HepG2 (cell line): Measurements from ENCODE around the gene LYZL2. TPM values are rescaled to one million over a fixed set of nuclear protein-coding genes. Genes with fewer than 3 reads are reported as not detected.

Source experiments
- ATAD3A ChIP-seq: sonication (generic); formaldehyde crosslinking; IDR thresholded peaks from 2 replicates; pipeline ENCODE4 v1.4.0; 2020; ENCODE audit warnings: missing genetic modification reagents
- HBP1 ChIP-seq: IDR thresholded peaks from 2 replicates; pipeline ENCODE4 v1.6.1; 2016; ENCODE audit warnings: low read depth, control low read depth
- KLF12 ChIP-seq: sonication (generic); formaldehyde crosslinking; IDR thresholded peaks from 2 replicates; pipeline ENCODE4 v1.4.0; 2020; ENCODE audit warnings: missing genetic modification reagents, borderline replicate concordance
- MBNL3 ChIP-seq: fragments of 250-450 bp; sonication (Bioruptor Pico); conservative IDR thresholded peaks from 2 replicates; pipeline ENCODE4 v1.8.0; 2022; ENCODE audit warnings: mild to moderate bottlenecking, inconsistent platforms
- MLX ChIP-seq: IDR thresholded peaks from 2 replicates; pipeline ENCODE4 v1.6.1; 2016
- MLXIP ChIP-seq: sonication (generic); formaldehyde crosslinking; IDR thresholded peaks from 2 replicates; pipeline ENCODE4 v1.9.0; 2021; ENCODE audit warnings: missing genetic modification reagents, borderline replicate concordance
- MTA3 ChIP-seq: sonication (generic); formaldehyde crosslinking; IDR thresholded peaks from 2 replicates; pipeline ENCODE4 v1.4.0; 2020; ENCODE audit warnings: missing genetic modification reagents
- PRDM4 ChIP-seq: sonication (generic); formaldehyde crosslinking; IDR thresholded peaks from 2 replicates; pipeline ENCODE4 v1.9.0; 2021; ENCODE audit warnings: missing genetic modification reagents, borderline replicate concordance
- SSRP1 ChIP-seq: IDR thresholded peaks from 2 replicates; pipeline ENCODE4 v1.6.1; 2016; ENCODE audit warnings: control low read depth
- TCF7L2 ChIP-seq: IDR thresholded peaks from 2 replicates; pipeline ENCODE4 v1.6.1; 2011; ENCODE audit warnings: mild to moderate bottlenecking, low read depth, low read length, moderate library complexity
- ZBTB4 ChIP-seq: sonication (generic); formaldehyde crosslinking; IDR thresholded peaks from 2 replicates; pipeline ENCODE4 v1.4.0; 2020; ENCODE audit warnings: missing genetic modification reagents, mild to moderate bottlenecking, borderline replicate concordance
- ZBTB42 ChIP-seq: sonication (generic); formaldehyde crosslinking; IDR thresholded peaks from 2 replicates; pipeline ENCODE4 v1.5.0; 2020; ENCODE audit warnings: mild to moderate bottlenecking, missing genetic modification reagents
- ZNF263 ChIP-seq: sonication (generic); formaldehyde crosslinking; IDR thresholded peaks from 2 replicates; pipeline ENCODE4 v1.4.0; 2020; ENCODE audit warnings: missing genetic modification reagents
- ZNF383 ChIP-seq: sonication (generic); formaldehyde crosslinking; IDR thresholded peaks from 2 replicates; pipeline ENCODE4 v1.4.0; 2020; ENCODE audit warnings: missing genetic modification reagents, mild to moderate bottlenecking, borderline replicate concordance
- polyA plus RNA-seq, 8 experiments: library from polyadenylated mRNA; depleted of rRNA in 3 of 8; stranded (reverse) in 7 of 8; unstranded in 1 of 8; fragments of >200 nt; fragmentation: Illumina TruSeq in 4 of 8; extraction: Trizol in 4 of 8; gene quantifications; 2 replicates each; pipeline versions ENCODE4 v1.2.1 to v1.2.3, GENCODE V29; 2011 to 2016; ENCODE audit warnings: low read depth in 4 of 8, missing spikeins in 1 of 8, mixed read lengths in 1 of 8; ENCODE audit not compliant: insufficient read depth in 1 of 8
- total RNA-seq, 5 experiments: library from RNA; depleted of rRNA; stranded (reverse); fragments of >200 nt; fragmentation: Illumina TruSeq; extraction: Trizol; gene quantifications; 2 replicates each; pipeline ENCODE4 v1.2.3, GENCODE V29; 2016; ENCODE audit warnings: low read depth in 1 of 5
- TF ChIP-seq, protein P1 (sequence below): IDR thresholded peaks from 2 replicates; pipeline ENCODE4 v1.6.1; 2016; ENCODE audit warnings: missing compliant biosample characterization, missing genetic modification reagents, borderline replicate concordance

LYZL2 gene
- total and polyA plus RNA-seq, 2 of the 13 experiments (the other 11 are each of a cell fraction or from before 2014, with no cell fraction given): 0.20 to 0.63 TPM

DNA sequence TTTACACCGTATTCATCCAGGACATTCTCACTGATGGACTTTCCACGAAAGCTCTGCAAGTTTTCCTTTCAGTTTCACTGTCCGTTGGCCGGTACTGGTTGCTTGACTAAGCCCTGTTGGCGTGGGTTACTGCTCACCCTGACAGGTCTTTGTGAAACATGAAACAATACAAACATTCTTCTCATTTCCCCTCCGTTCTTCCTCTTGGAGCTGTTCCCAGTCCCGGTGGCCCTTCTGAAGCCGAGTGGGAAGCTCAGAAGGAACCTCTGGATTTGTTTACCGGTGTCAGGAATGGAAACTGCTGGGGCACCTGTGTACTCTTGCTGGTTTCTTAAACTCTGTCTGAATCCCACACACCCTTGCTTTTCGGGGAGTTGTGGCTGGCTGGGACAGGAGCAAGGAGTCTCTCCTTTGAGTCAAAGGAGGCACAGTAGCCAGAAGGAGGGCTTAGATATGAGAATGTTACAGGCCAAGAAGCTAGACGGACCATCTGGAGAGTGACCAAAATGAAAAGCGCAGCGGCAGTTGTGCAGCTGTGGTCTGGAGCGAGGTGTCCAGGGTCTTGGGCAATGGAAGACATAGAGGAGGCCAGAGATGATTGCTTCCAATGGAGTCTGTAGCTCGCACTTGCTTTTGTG lies 45.7 kb downstream of the LYZL2 start (continued):
- TF ChIP-seq ZBTB4 (CRISPR knock-in tag) (no peak), MLXIP (CRISPR knock-in tag) (no peak), MBNL3 (CRISPR knock-in tag) (no peak), ZBTB42 (CRISPR knock-in tag) (no peak), ZNF383 (CRISPR knock-in tag) (no peak), SSRP1 (no peak), HBP1 (CRISPR knock-in tag) (no peak; the same call in 1 of the 2 replicates), MTA3 (CRISPR knock-in tag) (no peak), KLF12 (no peak), ZNF263 (CRISPR knock-in tag) (no peak), MLX (no peak), TCF7L2 (no peak), ATAD3A (CRISPR knock-in tag) (no peak), PRDM4 (no peak)
- TF ChIP-seq, protein P1, sequence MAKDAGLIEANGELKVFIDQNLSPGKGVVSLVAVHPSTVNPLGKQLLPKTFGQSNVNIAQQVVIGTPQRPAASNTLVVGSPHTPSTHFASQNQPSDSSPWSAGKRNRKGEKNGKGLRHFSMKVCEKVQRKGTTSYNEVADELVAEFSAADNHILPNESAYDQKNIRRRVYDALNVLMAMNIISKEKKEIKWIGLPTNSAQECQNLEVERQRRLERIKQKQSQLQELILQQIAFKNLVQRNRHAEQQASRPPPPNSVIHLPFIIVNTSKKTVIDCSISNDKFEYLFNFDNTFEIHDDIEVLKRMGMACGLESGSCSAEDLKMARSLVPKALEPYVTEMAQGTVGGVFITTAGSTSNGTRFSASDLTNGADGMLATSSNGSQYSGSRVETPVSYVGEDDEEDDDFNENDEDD (CRISPR knock-in tag): no peak
